Panc1 (cell line): ENCODE data around the gene NEGR1. TPM values are rescaled to one million over a fixed set of nuclear protein-coding genes. Genes with fewer than 3 reads are reported as not detected.

Source experiments
- ATAC-seq: fragments of 200-7000 bp; cut with Tn5 transposase; 2 replicates; pipeline ENCODE4 v1.9.1; 2020; ENCODE audit warnings: mild to moderate bottlenecking, moderate library complexity
- BruUV-seq: library from RNA; stranded (reverse); fragments of 400-500 nt; replicated peaks from 2 replicates; lab custom pipeline; 2021; lab: Mats Ljungman, UMichigan
- CTCF ChIA-PET: fragments of 300-600 bp; sonication (Branson Sonifier 250); formaldehyde crosslinking; loops from one replicate; lab custom pipeline; 2022; ENCODE audit warnings: antibody characterized with exemption; lab: Charles Lee
- POLR2A ChIA-PET: fragments of 300-600 bp; sonication (Branson Sonifier 250); formaldehyde crosslinking; loops from one replicate; lab custom pipeline; 2022; ENCODE audit warnings: antibody characterized with exemption; lab: Charles Lee
- DNase-seq: peaks from one replicate; pipeline ENCODE4 v3.0.0-alpha.2; 2010; ENCODE audit warnings: low read depth, low spot score
- H3K27ac ChIP-seq: 2 replicates; pipeline ENCODE4 v1.5.1; 2011; ENCODE audit warnings: mild to moderate bottlenecking, low read length, inconsistent platforms
- H3K27me3 ChIP-seq: fragments of 200-500 bp; sonication (Bioruptor generic); 2 replicates; pipeline ENCODE4 v1.6.0; 2014; ENCODE audit warnings: low read length, inconsistent platforms; ENCODE audit not compliant: control insufficient read depth, insufficient read depth
- H3K36me3 ChIP-seq: fragments of 200-500 bp; sonication (Bioruptor generic); 2 replicates; pipeline ENCODE4 v1.5.1; 2014; ENCODE audit warnings: inconsistent platforms, mild to moderate bottlenecking, low read length, moderate library complexity; ENCODE audit not compliant: control insufficient read depth, insufficient read depth
- H3K4me1 ChIP-seq: 2 replicates; pipeline ENCODE4 v1.5.1; 2011; ENCODE audit warnings: inconsistent platforms, mild to moderate bottlenecking, low read length, moderate library complexity; ENCODE audit not compliant: control insufficient read depth, insufficient read depth
- H3K4me3 ChIP-seq, 2 experiments: 2 replicates each; pipeline ENCODE4 v1.5.1; 2011 to 2012; ENCODE audit warnings: low read depth in 2 of 2, low read length in 2 of 2, mild to moderate bottlenecking in 2 of 2, inconsistent platforms in 1 of 2, moderate library complexity in 1 of 2
- H3K9me3 ChIP-seq: fragments of 200-500 bp; sonication (Bioruptor generic); 2 replicates; pipeline ENCODE4 v1.5.1; 2014; ENCODE audit warnings: low read depth, mild to moderate bottlenecking, inconsistent platforms, low read length, moderate library complexity; ENCODE audit not compliant: control insufficient read depth, insufficient read depth
- POLR2AphosphoS5 ChIP-seq: IDR thresholded peaks from 2 replicates; pipeline ENCODE4 v1.6.1; 2012; ENCODE audit warnings: mild to moderate bottlenecking, low read depth, low read length, moderate library complexity
- SIN3A ChIP-seq: IDR thresholded peaks from 2 replicates; pipeline ENCODE4 v1.6.1; 2012; ENCODE audit warnings: low read depth, mild to moderate bottlenecking, low read length, moderate library complexity, borderline replicate concordance; ENCODE audit not compliant: insufficient read depth
- TCF7L2 ChIP-seq: IDR thresholded peaks from 2 replicates; pipeline ENCODE4 v1.6.1; 2011; ENCODE audit warnings: mild to moderate bottlenecking, low read depth, low read length, inconsistent platforms
- in situ Hi-C: cut with HindIII; loops from 2 replicates; pipeline ENCODE4 v1.10.0; 2016; ENCODE audit warnings: low sequenced_read_pairs, low pct_unique_long_range_greater_than_20kb
- intact Hi-C: fragments of 100-400 bp; cut with micrococcal nuclease; formaldehyde crosslinking; loops from one replicate; pipeline ENCODE4 v1.10.0; 2022; ENCODE audit not compliant: unreplicated experiment
- total RNA-seq: library from RNA; stranded (reverse); gene quantifications from one replicate; pipeline ENCODE4 v1.2.1, GENCODE V29; 2021; ENCODE audit not compliant: unreplicated experiment
- TF ChIP-seq, protein P1 (sequence below): fragments of 450-650 bp; IDR thresholded peaks from 2 replicates; pipeline ENCODE4 v1.5.1; 2017; ENCODE audit warnings: mild to moderate bottlenecking
- TF ChIP-seq, protein P2 (sequence below), 2 experiments: IDR thresholded peaks; 2 replicates each; pipeline ENCODE4 v1.6.1; 2011 to 2012; ENCODE audit warnings: low read depth in 2 of 2, control low read depth in 1 of 2, low read length in 1 of 2, mild to moderate bottlenecking in 1 of 2, moderate library complexity in 1 of 2; ENCODE audit not compliant: insufficient read depth in 1 of 2

Gene NEGR1
- total RNA-seq, 1 experiment from 2014 or later = 2.7 TPM

DNA sequence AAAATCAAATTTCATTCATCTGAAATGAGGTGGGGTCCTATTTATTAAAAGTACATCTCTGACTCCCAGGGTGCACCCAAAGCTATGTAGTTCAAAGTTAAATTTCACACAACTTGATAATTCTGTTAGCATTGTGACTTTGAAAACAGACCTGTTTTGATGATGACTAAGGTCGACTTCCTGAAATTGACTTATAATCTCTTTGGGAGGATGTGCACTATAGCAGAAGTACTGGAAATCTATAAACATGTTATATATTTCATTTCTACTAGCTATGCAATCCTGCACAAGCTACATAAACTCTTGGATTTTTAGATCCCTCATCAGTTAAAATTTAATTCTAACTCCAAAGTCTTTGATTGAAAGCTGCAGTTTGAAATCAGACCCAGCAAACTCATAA, 507.6 kb downstream of the NEGR1 start:
- POLR2A ChIA-PET = interaction anchor here (0.7 kb wide), 1 partner anchor 21 kb away, joined by 3 read pairs; no protein-coding TSS in a partner anchor
- H3K36me3 ChIP-seq = no peaks in the 10 kb centered on the region
- in situ Hi-C loops (no loop called here), intact Hi-C loops (no loop called here)
- H3K4me3 ChIP-seq = no peak overlapping the region
- H3K9me3 ChIP-seq = no peaks in the 10 kb centered on the region
- no peak for DNase-seq
- no TSS peak for BruUV-seq
- no peaks in the 10 kb centered on the region for H3K4me1 ChIP-seq
- H3K27me3 ChIP-seq = no peaks in the 10 kb centered on the region
- TF ChIP-seq TCF7L2 (no peak), POLR2AphosphoS5 (no peak), SIN3A (no peak)
- TF ChIP-seq, protein P1, sequence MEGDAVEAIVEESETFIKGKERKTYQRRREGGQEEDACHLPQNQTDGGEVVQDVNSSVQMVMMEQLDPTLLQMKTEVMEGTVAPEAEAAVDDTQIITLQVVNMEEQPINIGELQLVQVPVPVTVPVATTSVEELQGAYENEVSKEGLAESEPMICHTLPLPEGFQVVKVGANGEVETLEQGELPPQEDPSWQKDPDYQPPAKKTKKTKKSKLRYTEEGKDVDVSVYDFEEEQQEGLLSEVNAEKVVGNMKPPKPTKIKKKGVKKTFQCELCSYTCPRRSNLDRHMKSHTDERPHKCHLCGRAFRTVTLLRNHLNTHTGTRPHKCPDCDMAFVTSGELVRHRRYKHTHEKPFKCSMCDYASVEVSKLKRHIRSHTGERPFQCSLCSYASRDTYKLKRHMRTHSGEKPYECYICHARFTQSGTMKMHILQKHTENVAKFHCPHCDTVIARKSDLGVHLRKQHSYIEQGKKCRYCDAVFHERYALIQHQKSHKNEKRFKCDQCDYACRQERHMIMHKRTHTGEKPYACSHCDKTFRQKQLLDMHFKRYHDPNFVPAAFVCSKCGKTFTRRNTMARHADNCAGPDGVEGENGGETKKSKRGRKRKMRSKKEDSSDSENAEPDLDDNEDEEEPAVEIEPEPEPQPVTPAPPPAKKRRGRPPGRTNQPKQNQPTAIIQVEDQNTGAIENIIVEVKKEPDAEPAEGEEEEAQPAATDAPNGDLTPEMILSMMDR = no peak
- TF ChIP-seq, protein P2, sequence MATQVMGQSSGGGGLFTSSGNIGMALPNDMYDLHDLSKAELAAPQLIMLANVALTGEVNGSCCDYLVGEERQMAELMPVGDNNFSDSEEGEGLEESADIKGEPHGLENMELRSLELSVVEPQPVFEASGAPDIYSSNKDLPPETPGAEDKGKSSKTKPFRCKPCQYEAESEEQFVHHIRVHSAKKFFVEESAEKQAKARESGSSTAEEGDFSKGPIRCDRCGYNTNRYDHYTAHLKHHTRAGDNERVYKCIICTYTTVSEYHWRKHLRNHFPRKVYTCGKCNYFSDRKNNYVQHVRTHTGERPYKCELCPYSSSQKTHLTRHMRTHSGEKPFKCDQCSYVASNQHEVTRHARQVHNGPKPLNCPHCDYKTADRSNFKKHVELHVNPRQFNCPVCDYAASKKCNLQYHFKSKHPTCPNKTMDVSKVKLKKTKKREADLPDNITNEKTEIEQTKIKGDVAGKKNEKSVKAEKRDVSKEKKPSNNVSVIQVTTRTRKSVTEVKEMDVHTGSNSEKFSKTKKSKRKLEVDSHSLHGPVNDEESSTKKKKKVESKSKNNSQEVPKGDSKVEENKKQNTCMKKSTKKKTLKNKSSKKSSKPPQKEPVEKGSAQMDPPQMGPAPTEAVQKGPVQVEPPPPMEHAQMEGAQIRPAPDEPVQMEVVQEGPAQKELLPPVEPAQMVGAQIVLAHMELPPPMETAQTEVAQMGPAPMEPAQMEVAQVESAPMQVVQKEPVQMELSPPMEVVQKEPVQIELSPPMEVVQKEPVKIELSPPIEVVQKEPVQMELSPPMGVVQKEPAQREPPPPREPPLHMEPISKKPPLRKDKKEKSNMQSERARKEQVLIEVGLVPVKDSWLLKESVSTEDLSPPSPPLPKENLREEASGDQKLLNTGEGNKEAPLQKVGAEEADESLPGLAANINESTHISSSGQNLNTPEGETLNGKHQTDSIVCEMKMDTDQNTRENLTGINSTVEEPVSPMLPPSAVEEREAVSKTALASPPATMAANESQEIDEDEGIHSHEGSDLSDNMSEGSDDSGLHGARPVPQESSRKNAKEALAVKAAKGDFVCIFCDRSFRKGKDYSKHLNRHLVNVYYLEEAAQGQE (IDR thresholded peaks at IDR 0.05; ENCODE audit: insufficient read depth in 1 of 2, low read depth in 2 of 2, low read length in 1 of 2) = no peak
- CTCF ChIA-PET = no interaction called here
- ATAC-seq = no peak
- H3K27ac ChIP-seq = no peak overlapping the region

DNA sequence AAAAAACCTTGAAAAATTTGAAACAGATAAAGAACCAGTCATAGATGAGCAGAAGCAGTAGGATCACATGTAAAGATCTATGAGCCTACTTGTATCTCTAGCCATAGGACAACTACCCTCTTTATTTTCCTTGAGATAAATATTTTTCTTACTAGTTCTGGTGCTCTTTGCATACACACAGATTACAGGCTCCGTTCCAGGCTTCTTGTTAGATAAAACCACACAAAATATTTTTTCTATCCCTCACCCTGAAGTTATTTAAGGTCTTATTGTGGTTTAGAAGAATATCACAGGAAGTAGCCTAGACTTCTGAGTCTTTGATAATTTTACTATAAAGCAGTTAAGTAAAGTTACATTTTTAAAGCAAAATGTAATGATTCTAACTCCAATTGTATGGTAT, 512.2 kb downstream of the NEGR1 start:
- BruUV-seq = no TSS peak
- POLR2A ChIA-PET = no interaction called here
- CTCF ChIA-PET = no interaction called here
- intact Hi-C loops = no loop called here
- Histone ChIP-seq H3K27me3 (no peaks in the 10 kb centered on the region), H3K4me3 (no peak overlapping the region), H3K4me1 (no peaks in the 10 kb centered on the region), H3K9me3 (no peaks in the 10 kb centered on the region), H3K36me3 (no peaks in the 10 kb centered on the region), H3K27ac (no peak overlapping the region)
- in situ Hi-C loops = no loop called here
- TF ChIP-seq, protein P1 = no peak
- no peak for TF ChIP-seq TCF7L2
- TF ChIP-seq POLR2AphosphoS5 = no peak
- TF ChIP-seq, protein P2 (IDR thresholded peaks at IDR 0.05; ENCODE audit: insufficient read depth in 1 of 2, low read depth in 2 of 2, low read length in 1 of 2) = no peak
- TF ChIP-seq SIN3A = no peak
- no peak for DNase-seq
- no peak for ATAC-seq
